Urinary bladder (tissue), 4 donors: ENCODE results near the gene CAPG. TPM values are rescaled to one million over a fixed set of nuclear protein-coding genes. Genes with fewer than 3 reads are reported as not detected.
"Not testable (repeated sequence)": the region's sequence is repeated elsewhere in the genome, so short reads cannot be mapped to it uniquely, and the experiment has no call there.

ENCODE experiments used
- DNase-seq: peaks from one replicate; pipeline ENCODE4 v3.0.0-alpha.2; 2015; ENCODE audit errors: extremely low spot score
- H3K27ac ChIP-seq: one replicate; pipeline ENCODE4 v1.5.1; 2013; ENCODE audit warnings: low read depth, mild to moderate bottlenecking, moderate library complexity
- H3K36me3 ChIP-seq: one replicate; pipeline ENCODE4 v1.6.1; 2013; ENCODE audit warnings: mild to moderate bottlenecking, moderate library complexity; ENCODE audit not compliant: insufficient read depth
- H3K4me1 ChIP-seq: one replicate; pipeline ENCODE4 v1.6.1; 2013; ENCODE audit warnings: mild to moderate bottlenecking, moderate library complexity; ENCODE audit not compliant: insufficient read depth
- H3K4me3 ChIP-seq: one replicate; pipeline ENCODE4 v1.5.1; 2013; ENCODE audit warnings: low read depth, low read length
- WGBS: extraction: QIAGEN DNeasy Blood & Tissue Kit; methylation state at CpG from one replicate; pipeline ENCODE4 v1.1.7; 2013; 5-methylcytosine and 5-hydroxymethylcytosine counted together
- polyA plus RNA-seq: library from polyadenylated mRNA; stranded (reverse); fragments of 200-250 nt; gene quantifications from one replicate; pipeline ENCODE4 v1.2.3, GENCODE V29; 2013
- total RNA-seq: library from RNA; depleted of rRNA; stranded (reverse); fragments of >200 nt; gene quantifications from one replicate; pipeline ENCODE4 v1.2.3, GENCODE V29; 2014
- donor health status: healthy with polysubstance abuse.
- donor health status: healthy.

Gene CAPG
- total and polyA plus RNA-seq, 2 donors = 76.0 to 89.3 TPM

DNA sequence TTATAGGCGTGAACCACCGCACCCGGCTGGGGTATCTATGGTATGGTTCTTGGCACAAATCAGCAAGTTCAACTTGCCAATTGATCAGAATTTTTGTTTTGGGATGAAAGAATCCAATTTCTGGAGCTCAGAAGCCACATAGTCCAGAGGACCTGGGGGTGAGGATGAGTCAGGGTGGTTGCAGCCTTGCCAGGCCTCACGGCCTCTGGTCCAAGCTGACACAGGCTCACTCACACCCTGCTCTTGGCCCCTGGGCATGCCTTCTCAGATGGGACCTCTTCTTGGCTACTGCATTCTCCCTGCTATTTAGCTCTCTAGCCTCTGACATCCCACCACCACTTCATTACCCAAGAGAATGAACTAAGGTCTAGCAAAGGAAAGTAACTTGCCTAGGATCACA is 16.3 kb downstream of the CAPG start:
- DNase-seq = no peak
- H3K27ac ChIP-seq = no peak overlapping the region

DNA sequence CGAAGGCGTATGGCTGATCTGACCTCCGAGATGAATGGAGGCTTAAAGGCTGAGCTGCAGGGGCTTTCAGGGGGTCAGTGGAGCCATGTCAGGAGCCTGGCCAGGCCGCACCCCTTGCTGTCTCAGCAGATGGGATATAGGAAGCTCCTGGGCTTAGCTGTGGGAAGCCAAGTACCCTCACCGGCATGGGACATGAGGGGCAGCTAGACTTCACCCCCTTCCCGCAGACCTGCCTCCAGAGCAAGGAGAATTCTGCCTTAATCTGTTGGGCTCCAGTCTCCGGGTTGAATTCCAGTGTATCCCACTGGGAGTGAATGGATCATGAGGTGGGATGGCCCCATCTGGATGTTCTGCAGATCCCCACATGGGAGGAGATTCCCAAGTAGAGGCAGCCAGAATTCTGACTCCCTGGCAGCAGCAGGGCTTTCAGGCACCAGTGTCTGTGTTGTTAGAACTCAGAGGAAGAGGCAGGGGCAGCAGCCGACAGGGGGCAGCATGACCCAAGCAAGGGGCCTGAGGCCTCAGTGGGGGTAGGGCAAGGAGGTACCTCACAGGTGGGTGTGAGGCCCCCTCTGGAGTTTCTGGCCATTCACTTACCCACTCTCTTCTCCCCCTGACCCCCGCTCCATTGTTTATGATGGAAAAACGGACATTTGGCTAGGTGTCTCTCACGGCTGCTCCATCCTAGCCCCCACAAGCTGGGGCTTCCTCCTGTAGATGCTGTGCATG is 19.1 kb downstream of the CAPG start:
- Histone ChIP-seq H3K4me1 (no peaks in the 10 kb centered on the region), H3K27ac (no peak overlapping the region), H3K4me3 (no peak overlapping the region), H3K36me3 (peaks cover 4% of the 10 kb centered on the region)
- no peak for DNase-seq
- WGBS = 77% methylated on average over 11 of the region's 11 CpGs

More for the DNA sequence above, 16.3 kb downstream of the CAPG start:
- H3K4me1 ChIP-seq = no peaks in the 10 kb centered on the region
- 93% methylated on average over 4 of the region's 4 CpGs for WGBS
- peaks cover 4% of the 10 kb centered on the region for H3K36me3 ChIP-seq
- no peak overlapping the region for H3K4me3 ChIP-seq

DNA sequence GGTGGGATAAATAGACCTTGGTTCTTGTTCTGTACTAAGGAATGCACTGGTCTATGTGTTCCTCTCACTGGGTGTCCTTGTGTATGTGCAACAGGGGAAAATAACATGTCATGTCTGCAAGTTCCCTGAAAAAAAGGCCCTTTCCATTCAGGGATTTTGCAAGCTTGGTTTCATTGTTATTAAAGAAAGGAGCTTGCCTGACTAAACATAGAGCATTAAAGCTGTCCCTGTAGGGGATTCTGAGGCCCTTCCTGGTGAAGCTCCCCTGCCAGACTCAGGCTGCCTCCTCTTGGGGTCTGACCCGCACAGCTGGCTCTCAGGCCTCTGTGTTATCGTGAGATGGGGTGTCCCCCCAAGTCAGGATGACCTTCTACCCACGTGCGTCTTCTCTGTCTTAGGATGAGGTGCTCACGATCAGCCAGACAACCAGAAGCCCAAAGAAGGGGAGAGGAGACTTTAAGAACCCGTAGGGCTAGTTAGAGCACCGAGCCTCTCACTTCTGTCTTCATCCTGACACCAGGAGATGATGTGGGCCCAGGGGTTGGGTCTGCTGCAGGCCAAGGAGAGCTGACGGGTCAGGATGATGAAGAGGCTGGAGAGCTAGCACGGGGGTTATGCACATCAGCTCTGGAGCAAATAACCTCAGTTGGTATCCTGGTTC is 21.2 kb downstream of the CAPG start:
- Histone ChIP-seq H3K4me3 (no peak overlapping the region), H3K4me1 (no peaks in the 10 kb centered on the region), H3K36me3 (peaks cover 4% of the 10 kb centered on the region), H3K27ac (no peak overlapping the region)
- 86% methylated on average over 9 of the region's 9 CpGs for WGBS
- DNase-seq = no peak

DNA sequence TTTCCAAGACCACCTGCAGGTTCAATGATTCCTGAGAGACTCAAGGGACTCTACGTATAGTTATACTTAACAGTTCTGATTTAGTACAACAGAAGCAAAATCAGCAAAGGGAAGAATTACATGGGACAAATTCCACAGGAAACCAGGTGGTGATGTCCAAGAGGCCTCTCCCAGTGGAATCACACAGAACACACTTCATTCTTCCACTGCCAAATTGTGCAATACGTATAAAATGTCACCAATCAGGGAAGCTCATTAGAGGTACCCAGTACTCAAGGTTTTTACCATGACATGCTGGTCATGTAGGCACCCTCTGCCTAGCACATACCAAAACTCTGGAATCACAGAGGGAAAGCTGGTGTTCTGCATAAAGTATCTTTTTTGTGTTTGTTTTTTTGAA is 22.4 kb downstream of the CAPG start:
- Histone ChIP-seq H3K4me1 (no peaks in the 10 kb centered on the region), H3K4me3 (no peak overlapping the region), H3K36me3 (peaks cover 4% of the 10 kb centered on the region), H3K27ac (no peak overlapping the region)
- no peak for DNase-seq
- WGBS = 90% methylated on average over 2 of the region's 2 CpGs

DNA sequence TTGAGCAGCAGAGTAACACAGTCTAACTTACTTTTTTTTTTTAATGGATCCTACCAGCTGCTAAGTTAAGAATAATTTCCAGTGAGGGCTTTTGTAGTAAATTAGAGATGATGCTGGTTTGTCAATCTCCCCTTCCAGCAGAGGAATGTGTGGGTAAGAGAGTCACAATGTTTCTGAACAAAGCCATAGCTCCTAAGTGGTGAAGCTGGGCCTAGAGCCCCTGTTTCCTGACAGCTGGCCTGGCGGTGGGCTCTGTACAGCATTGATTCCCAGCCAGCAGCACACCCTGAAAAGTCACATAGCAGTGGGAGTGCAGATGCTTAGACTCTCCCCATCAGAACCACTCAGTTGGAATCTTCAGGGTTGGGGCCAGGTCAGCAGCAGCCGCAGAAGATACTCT is 24.4 kb downstream of the CAPG start:
- Histone ChIP-seq H3K4me3 (no peak overlapping the region), H3K4me1 (no peaks in the 10 kb centered on the region), H3K36me3 (no peaks in the 10 kb centered on the region), H3K27ac (no peak overlapping the region)
- DNase-seq = no peak
- 80% methylated on average over 2 of the region's 2 CpGs for WGBS

DNA sequence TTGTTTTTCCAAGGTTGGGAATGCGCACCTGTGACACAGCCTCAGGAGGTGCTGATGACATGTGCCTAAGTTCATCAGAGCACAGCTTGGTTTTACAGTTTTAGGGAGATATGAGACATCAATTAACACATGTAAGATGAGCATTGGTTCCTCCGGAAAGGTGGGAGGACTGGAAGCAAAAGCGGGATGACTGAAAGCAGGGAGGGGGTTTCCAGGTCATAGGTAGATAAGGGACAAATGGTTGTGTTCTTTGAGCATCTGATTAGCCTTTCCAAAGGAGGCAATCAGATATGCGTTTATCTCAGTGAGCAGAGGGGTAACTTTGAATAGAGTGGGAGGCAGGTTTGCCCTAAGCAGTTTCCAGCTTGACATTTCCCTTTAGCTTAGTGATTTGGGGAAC is 26.3 kb downstream of the CAPG start:
- Histone ChIP-seq H3K36me3 (no peaks in the 10 kb centered on the region), H3K27ac (no peak overlapping the region), H3K4me1 (no peaks in the 10 kb centered on the region), H3K4me3 (no peak overlapping the region)
- 88% methylated on average over 4 of the region's 4 CpGs for WGBS
- DNase-seq = no peak

DNA sequence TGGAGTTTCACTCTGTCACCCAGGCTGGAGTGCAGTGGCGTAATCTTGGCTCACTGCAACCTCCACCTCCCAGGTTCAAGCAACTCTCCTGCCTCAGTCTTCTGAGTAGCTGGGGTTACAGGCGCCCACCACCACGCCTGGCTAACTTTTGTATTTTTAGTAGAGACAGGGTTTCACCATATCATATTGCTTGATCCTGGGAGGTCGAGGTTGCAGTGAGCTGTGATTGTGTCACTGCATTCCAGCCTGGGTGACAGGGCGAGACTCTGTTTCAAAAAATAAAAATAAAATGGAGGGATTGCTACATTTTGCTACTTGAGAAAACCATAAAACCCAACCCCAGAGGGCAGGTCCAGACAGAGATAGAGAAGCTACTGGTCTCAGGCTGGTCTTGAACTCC is 27.0 kb downstream of the CAPG start:
- not testable (repeated sequence) for H3K36me3 ChIP-seq, H3K4me3 ChIP-seq, H3K27ac ChIP-seq, H3K4me1 ChIP-seq, DNase-seq
- WGBS = 89% methylated on average over 5 of the region's 5 CpGs

DNA sequence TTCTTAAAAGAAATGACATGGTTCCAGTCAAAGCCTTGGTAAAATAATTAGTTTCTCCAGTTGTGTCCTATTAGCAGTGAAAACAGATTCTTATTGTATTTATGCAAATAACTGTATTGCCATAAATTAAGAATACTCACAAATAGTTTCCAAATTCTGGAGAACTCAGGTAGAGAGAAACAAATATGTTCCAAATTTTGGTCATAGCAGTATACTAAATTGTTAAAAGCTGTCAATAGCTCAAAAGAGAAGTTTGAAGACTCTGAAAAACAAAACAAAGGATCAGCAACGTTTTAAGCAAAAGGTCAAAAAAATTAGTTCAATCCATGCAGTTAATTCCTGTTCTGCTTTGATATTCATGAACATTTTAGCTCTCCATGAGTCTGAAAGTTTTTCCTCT is 30.1 kb downstream of the CAPG start:
- H3K36me3 ChIP-seq = no peaks in the 10 kb centered on the region
- no peak for DNase-seq
- no peaks in the 10 kb centered on the region for H3K4me1 ChIP-seq
- H3K4me3 ChIP-seq = no peak overlapping the region
- no peak overlapping the region for H3K27ac ChIP-seq
- WGBS = 82% methylated on average over 1 of the region's 1 CpG

DNA sequence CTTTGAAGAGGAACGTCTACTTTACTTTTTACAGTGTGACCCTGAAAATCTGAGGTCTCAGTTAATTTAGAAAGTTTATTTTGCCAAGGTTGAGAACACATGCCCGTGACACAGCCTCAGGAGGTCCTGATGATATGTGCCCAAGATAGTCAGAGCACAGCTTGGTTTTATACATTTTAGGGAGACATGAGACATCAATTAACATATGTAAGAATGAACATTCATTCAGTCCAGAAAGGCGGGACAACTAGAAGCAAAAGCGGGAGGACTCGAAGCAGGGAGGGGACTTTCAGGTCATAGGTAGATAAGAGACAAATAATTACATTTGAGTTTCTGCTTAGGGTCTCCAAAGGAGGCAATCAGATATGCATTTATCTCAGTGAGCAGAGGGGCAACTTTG is 31.9 kb downstream of the CAPG start:
- H3K4me1 ChIP-seq = no peaks in the 10 kb centered on the region
- 87% methylated on average over 5 of the region's 5 CpGs for WGBS
- H3K36me3 ChIP-seq = no peaks in the 10 kb centered on the region
- DNase-seq = no peak
- H3K4me3 ChIP-seq = no peak overlapping the region
- H3K27ac ChIP-seq = no peak overlapping the region

DNA sequence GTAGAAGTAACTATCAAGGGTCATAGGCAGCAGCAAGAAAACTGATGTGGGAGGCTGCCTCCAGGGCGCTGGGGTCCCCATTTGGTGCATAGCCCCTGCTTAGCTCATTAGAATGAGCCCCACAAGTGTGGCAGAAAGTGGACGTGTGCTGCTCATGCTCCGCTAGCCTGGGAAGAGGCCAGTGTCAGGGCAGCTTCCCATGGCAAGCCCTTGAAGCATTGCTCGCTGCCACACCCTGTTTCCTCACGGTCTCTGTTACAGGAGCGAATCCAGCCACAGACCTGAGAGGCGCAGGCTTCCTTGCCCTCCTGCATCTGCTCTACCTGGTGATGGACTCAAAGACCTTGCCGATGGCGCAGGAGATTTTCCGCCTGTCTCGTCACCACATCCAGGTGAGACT is 33.1 kb downstream of the CAPG start:
- H3K4me1 ChIP-seq = no peaks in the 10 kb centered on the region
- no peaks in the 10 kb centered on the region for H3K36me3 ChIP-seq
- WGBS = 87% methylated on average over 11 of the region's 11 CpGs
- no peak overlapping the region for H3K4me3 ChIP-seq
- H3K27ac ChIP-seq = no peak overlapping the region
- DNase-seq = no peak

DNA sequence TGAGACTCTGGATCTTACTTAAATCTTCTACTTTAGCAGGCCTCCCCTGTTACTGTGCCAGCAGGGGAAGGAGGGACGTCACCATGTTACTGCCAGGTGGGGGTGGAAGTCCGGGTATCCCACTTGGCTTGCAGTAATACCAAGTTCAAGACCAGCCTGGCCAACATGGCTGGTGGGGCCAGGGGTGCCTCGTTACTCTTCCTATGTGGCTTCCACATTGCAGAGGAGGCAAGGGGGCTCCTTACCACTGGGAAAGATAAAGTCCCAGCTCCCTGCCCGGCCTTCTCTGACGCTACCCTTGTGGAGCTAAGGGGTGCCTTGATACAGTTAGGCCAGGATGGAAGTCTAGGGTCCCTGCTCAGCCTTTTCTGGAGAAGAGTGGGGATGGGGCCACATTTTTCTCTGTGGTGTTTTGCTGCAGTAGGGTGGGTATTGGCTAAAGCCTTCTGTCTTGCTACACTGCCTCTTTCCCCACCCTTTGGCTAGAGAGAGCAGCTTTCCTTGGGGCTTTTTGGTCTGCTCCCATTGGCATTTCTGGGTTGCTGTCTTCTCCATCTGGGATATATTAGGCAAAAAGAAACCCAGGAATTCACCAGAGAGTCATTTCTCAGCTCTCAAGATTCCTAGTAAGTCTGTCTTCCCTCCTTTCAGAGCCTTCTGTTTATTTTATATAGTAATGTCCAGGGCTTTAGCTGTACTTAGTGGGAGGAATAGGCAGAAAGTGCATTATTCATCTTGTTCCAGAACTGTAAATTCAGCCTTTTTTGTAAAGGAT is 33.7 kb downstream of the CAPG start:
- Histone ChIP-seq H3K4me1 (no peaks in the 10 kb centered on the region), H3K27ac (no peak overlapping the region), H3K4me3 (no peak overlapping the region), H3K36me3 (no peaks in the 10 kb centered on the region)
- DNase-seq = no peak
- 90% methylated on average over 5 of the region's 5 CpGs for whole genome bisulfite sequencing

DNA sequence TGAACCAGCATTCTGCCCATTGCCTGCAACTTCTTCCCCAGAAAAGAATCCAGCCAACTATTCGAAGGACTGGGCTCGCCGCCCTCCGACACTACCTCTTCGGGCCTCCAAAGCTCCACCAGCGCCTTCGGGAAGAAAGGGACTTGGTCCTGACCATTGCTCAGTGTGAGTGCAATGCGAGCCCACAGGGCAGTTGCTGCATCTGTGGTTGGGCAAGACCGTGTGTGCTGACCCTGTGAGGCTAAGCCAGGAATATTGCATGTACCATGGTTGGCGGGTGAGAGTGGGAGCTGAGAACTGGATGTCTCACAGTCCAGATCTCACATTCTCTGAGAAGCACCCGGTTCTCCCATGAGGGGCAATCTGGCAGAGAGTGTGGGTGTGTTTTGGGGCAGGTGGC is 39.1 kb downstream of the CAPG start:
- no peaks in the 10 kb centered on the region for H3K36me3 ChIP-seq
- no peak for DNase-seq
- H3K4me3 ChIP-seq = no peak overlapping the region
- 97% methylated on average over 11 of the region's 11 CpGs for WGBS
- H3K27ac ChIP-seq = no peak overlapping the region
- no peaks in the 10 kb centered on the region for H3K4me1 ChIP-seq

DNA sequence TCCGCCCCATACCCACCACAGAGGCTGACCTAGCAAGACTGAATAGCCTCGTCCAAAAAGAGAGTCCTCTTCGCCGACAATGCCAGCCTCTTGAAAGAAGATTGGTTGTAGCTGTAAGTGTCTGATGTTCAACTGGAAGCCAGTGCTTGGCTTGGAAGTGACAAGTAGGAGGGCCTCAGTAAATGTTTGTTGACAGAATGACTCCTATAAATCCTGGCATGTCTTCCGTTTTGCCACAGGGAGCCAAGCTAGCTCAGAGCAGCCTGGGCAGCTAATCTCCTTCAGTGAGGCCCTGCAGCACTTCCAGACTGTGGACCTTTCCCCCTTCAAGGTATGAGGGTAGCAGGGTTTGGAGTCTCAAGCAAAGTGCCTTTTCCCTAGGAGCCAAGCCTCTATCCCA is 40.7 kb downstream of the CAPG start:
- WGBS = 65% methylated on average over 5 of the region's 5 CpGs
- Histone ChIP-seq H3K27ac (no peak overlapping the region), H3K36me3 (no peaks in the 10 kb centered on the region), H3K4me1 (no peaks in the 10 kb centered on the region), H3K4me3 (no peak overlapping the region)
- no peak for DNase-seq

DNA sequence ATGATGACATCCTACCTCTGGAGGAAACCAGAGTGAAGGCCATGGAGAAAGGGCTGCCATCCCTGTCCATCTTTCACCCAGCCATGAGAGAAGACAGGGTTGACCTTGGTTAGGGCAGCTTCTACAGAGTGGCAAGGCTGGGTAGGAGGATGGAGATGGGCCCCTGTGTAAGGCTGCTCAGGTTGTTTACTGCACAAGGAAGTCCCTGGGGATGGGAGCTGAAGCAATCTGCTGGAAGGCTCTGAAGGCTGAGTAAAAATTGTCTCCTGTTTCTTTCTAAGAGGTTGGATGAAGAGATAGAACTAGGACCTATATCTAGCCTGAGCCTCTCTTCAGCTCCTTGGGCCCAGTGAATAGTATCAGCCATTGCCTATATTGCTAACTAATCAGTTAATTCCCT is 41.2 kb downstream of the CAPG start:
- H3K4me1 ChIP-seq = no peaks in the 10 kb centered on the region
- no peak overlapping the region for H3K4me3 ChIP-seq
- no peak for DNase-seq
- H3K27ac ChIP-seq = no peak overlapping the region
- no peaks in the 10 kb centered on the region for H3K36me3 ChIP-seq
